Activated naive CD4-positive, alpha-beta T cell treated with anti-CD3 and anti-CD28 coated beads, Interleukin-2, amount 50 U/mL, for 24 hours (primary cell): ENCODE measurements around the gene BRD3.

ENCODE experiments used
- H3K27ac Mint-ChIP-seq: one replicate; pipeline ENCODE4 v1.8.0; 2021; ENCODE audit warnings: mild to moderate bottlenecking, mixed read lengths
- H3K27me3 Mint-ChIP-seq: one replicate; pipeline ENCODE4 v1.8.0; 2021; ENCODE audit warnings: mixed read lengths
- H3K36me3 Mint-ChIP-seq: one replicate; pipeline ENCODE4 v1.8.0; 2021; ENCODE audit warnings: mixed read lengths
- H3K4me1 Mint-ChIP-seq: one replicate; pipeline ENCODE4 v1.8.0; 2021; ENCODE audit warnings: mixed read lengths
- H3K4me3 Mint-ChIP-seq: one replicate; pipeline ENCODE4 v1.8.0; 2021; ENCODE audit warnings: mild to moderate bottlenecking, mixed read lengths
- H3K9me3 Mint-ChIP-seq: one replicate; pipeline ENCODE4 v1.8.0; 2021; ENCODE audit warnings: mixed read lengths

The BRD3 gene

GRCh38 chr9:134059661-134060395, 8.0 kb downstream of the BRD3 start:
- no peak overlapping the region for H3K4me3 Mint-ChIP-seq
- peaks cover 61% of the 10 kb centered on the region for H3K4me1 Mint-ChIP-seq
- peak overlapping the region; percentile 30 for H3K27ac Mint-ChIP-seq
- H3K36me3 Mint-ChIP-seq, result no peaks in the 10 kb centered on the region
- no peaks in the 10 kb centered on the region for H3K9me3 Mint-ChIP-seq
- H3K27me3 Mint-ChIP-seq, result no peaks in the 10 kb centered on the region

- Mint-ChIP-seq H3K4me3 (no peak overlapping the region), H3K27me3 (no peaks in the 10 kb centered on the region), H3K9me3 (no peaks in the 10 kb centered on the region), H3K27ac (no peak overlapping the region), H3K4me1 (peaks cover 56% of the 10 kb centered on the region), H3K36me3 (no peaks in the 10 kb centered on the region)
Observed at GRCh38 chr9:134059188-134059641, 8.6 kb downstream of the BRD3 start.

GRCh38 chr9:134058716-134059115, 9.1 kb downstream of the BRD3 start:
- H3K9me3 Mint-ChIP-seq, result no peaks in the 10 kb centered on the region
- no peak overlapping the region for H3K4me3 Mint-ChIP-seq
- H3K27me3 Mint-ChIP-seq, result no peaks in the 10 kb centered on the region
- H3K4me1 Mint-ChIP-seq, result peaks cover 55% of the 10 kb centered on the region
- H3K27ac Mint-ChIP-seq, result peak overlapping the region; percentile 68
- H3K36me3 Mint-ChIP-seq, result no peaks in the 10 kb centered on the region

- no peaks in the 10 kb centered on the region for H3K36me3 Mint-ChIP-seq
- H3K4me1 Mint-ChIP-seq, result peaks cover 48% of the 10 kb centered on the region
Observed at GRCh38 chr9:134057751-134058701, 9.8 kb downstream of the BRD3 start.

GRCh38 chr9:134057307-134057657, 10.5 kb downstream of the BRD3 start:
- no peaks in the 10 kb centered on the region for H3K36me3 Mint-ChIP-seq
- H3K27ac Mint-ChIP-seq, result no peak overlapping the region
- H3K4me1 Mint-ChIP-seq, result peaks cover 42% of the 10 kb centered on the region
- H3K9me3 Mint-ChIP-seq, result no peaks in the 10 kb centered on the region
- H3K27me3 Mint-ChIP-seq, result no peaks in the 10 kb centered on the region
- H3K4me3 Mint-ChIP-seq, result no peak overlapping the region

More at GRCh38 chr9:134057751-134058701, 9.8 kb downstream of the BRD3 start:
- Mint-ChIP-seq H3K27me3 (no peaks in the 10 kb centered on the region), H3K9me3 (no peaks in the 10 kb centered on the region), H3K4me3 (no peak overlapping the region), H3K27ac (peak overlapping the region; percentile 68)

- H3K27me3 Mint-ChIP-seq, result no peaks in the 10 kb centered on the region
- peak overlapping the region; percentile 41 for H3K27ac Mint-ChIP-seq
- no peaks in the 10 kb centered on the region for H3K9me3 Mint-ChIP-seq
- H3K4me3 Mint-ChIP-seq, result no peak overlapping the region
- peaks cover 41% of the 10 kb centered on the region for H3K4me1 Mint-ChIP-seq
- no peaks in the 10 kb centered on the region for H3K36me3 Mint-ChIP-seq
Observed at GRCh38 chr9:134056483-134057306, 11.1 kb downstream of the BRD3 start.

GRCh38 chr9:134055981-134056461, 11.8 kb downstream of the BRD3 start:
- Mint-ChIP-seq H3K36me3 (peaks cover 5% of the 10 kb centered on the region), H3K27ac (no peak overlapping the region), H3K4me3 (no peak overlapping the region), H3K27me3 (no peaks in the 10 kb centered on the region), H3K9me3 (no peaks in the 10 kb centered on the region), H3K4me1 (peaks cover 34% of the 10 kb centered on the region)

GRCh38 chr9:134054891-134055811, 12.7 kb downstream of the BRD3 start:
- Mint-ChIP-seq H3K36me3 (peaks cover 5% of the 10 kb centered on the region), H3K4me3 (no peak overlapping the region), H3K4me1 (peaks cover 26% of the 10 kb centered on the region), H3K27me3 (no peaks in the 10 kb centered on the region), H3K9me3 (no peaks in the 10 kb centered on the region), H3K27ac (no peak overlapping the region)

- peaks cover 22% of the 10 kb centered on the region for H3K4me1 Mint-ChIP-seq
- no peak overlapping the region for H3K4me3 Mint-ChIP-seq
- peaks cover 5% of the 10 kb centered on the region for H3K36me3 Mint-ChIP-seq
- no peaks in the 10 kb centered on the region for H3K27me3 Mint-ChIP-seq
- H3K9me3 Mint-ChIP-seq, result no peaks in the 10 kb centered on the region
- no peak overlapping the region for H3K27ac Mint-ChIP-seq
Observed at GRCh38 chr9:134053941-134054761, 13.7 kb downstream of the BRD3 start.

- H3K27ac Mint-ChIP-seq, result no peak overlapping the region
- no peaks in the 10 kb centered on the region for H3K9me3 Mint-ChIP-seq
- H3K27me3 Mint-ChIP-seq, result no peaks in the 10 kb centered on the region
- peaks cover 15% of the 10 kb centered on the region for H3K4me1 Mint-ChIP-seq
- no peak overlapping the region for H3K4me3 Mint-ChIP-seq
- H3K36me3 Mint-ChIP-seq, result peaks cover 5% of the 10 kb centered on the region
Observed at GRCh38 chr9:134053401-134053871, 14.4 kb downstream of the BRD3 start.

- Mint-ChIP-seq H3K4me1 (peaks cover 13% of the 10 kb centered on the region), H3K36me3 (peaks cover 5% of the 10 kb centered on the region), H3K27ac (no peak overlapping the region), H3K4me3 (no peak overlapping the region), H3K9me3 (no peaks in the 10 kb centered on the region), H3K27me3 (no peaks in the 10 kb centered on the region)
Observed at GRCh38 chr9:134052941-134053340, 14.9 kb downstream of the BRD3 start.

GRCh38 chr9:134052491-134052890, 15.3 kb downstream of the BRD3 start:
- Mint-ChIP-seq H3K27ac (no peak overlapping the region), H3K4me1 (peaks cover 13% of the 10 kb centered on the region), H3K27me3 (no peaks in the 10 kb centered on the region), H3K36me3 (peaks cover 7% of the 10 kb centered on the region), H3K4me3 (no peak overlapping the region), H3K9me3 (no peaks in the 10 kb centered on the region)

- Mint-ChIP-seq H3K27ac (no peak overlapping the region), H3K4me3 (no peak overlapping the region), H3K4me1 (peaks cover 2% of the 10 kb centered on the region), H3K9me3 (no peaks in the 10 kb centered on the region), H3K36me3 (peaks cover 7% of the 10 kb centered on the region), H3K27me3 (no peaks in the 10 kb centered on the region)
Observed at GRCh38 chr9:134051319-134051718, 16.5 kb downstream of the BRD3 start.

- H3K36me3 Mint-ChIP-seq, result peaks cover 7% of the 10 kb centered on the region
- H3K9me3 Mint-ChIP-seq, result no peaks in the 10 kb centered on the region
- H3K4me3 Mint-ChIP-seq, result no peak overlapping the region
- H3K27ac Mint-ChIP-seq, result no peak overlapping the region
- H3K27me3 Mint-ChIP-seq, result no peaks in the 10 kb centered on the region
- no peaks in the 10 kb centered on the region for H3K4me1 Mint-ChIP-seq
Observed at GRCh38 chr9:134050726-134051125, 17.1 kb downstream of the BRD3 start.
